ENCODE measurements around the gene ESAM.

Gene ESAM

DNA sequence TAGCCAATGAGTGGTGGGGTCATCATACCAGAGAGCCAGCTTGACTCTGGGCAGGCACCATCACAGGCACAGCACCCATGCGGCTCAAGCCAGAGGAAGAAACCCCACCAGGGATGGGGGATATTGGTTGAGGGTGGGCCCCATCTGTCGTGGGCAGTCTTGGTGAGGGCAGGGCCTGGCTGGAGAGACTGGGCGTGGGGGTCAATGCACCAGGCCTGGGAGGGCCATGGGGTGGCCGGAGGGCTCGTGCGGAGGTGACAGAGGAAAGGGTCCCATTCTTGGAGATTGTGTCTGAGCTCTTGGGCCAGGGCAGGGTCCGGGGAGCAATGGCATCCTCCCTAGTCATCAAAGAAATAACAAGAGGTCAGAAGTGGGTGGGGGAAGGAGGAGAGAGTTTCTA is 8.5 kb downstream of the ESAM start:
- in situ Hi-C loops (cut with HindIII; ENCODE audit: low sequenced_read_pairs), result no loop called here

DNA sequence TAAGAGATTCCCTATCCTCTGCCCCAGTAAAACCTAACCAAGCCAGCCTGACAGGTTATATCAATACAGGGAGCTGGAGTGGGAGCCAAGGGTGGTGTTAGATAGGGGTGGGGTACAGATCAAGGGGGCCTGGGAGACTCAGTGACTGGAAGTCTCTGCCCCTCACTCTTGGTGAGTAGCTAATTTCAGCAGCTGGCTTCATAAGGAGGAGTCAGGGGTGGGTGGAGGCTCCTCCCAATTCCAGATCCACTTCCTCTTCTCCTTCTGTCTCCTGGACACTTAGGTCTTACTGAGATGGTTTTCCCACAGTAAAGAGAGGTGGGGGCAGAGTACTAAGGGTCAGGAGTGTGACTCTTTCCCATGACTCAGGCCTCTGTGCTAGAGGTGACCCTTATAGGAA is 8.9 kb downstream of the ESAM start:
- in situ Hi-C loops (cut with HindIII; ENCODE audit: low sequenced_read_pairs), result no loop called here

- in situ Hi-C loops (cut with HindIII; ENCODE audit: low sequenced_read_pairs), result no loop called here
These were observed 9.5 kb downstream of the ESAM start for GRCh38 chr11:124752471-124753102.

DNA sequence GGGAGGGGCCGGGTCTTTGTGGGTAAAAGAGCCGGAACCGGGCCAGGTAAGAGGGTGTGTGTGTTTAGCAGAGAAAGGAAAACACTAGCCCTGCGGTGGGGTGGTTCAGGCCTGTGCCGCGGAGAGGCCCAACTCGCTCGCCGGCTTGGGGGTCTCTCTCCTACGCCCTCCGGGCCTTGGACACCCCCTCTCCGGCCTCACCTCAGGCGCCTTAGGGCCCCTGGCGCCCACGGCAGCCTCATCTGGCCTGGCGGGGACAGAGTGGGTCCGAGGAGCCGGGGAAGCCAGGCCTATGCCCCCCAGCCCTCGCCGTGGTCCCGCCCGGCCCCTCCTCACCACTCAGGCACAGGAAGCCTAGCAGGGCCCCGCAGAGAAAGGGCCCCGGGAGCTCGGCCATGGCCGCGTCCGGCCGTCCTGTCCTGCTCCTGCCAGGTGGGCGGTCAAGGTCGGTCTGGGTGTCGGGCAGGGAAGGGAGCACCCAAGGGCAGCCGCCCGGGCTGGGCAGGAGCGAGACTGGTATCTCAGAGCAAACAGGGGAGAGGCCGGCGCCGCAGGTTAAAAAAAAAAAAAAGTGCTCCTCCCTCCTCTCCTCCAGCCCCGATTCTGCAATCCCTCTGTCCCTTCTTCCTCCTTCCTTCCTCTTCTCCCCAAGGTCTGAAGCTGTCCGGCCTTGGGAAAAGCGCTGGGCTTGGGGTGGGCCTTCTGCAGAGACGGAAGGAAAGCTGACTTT is 10.2 kb downstream of the ESAM start, which contains the start of gene VSIG2:
VSIG2 (minus strand) TSS at position 515 of the 730 bp plus-strand sequence; CDS start at position 397, 118 bp downstream.
- in situ Hi-C loops (cut with HindIII; ENCODE audit: low sequenced_read_pairs), result no loop called here

DNA sequence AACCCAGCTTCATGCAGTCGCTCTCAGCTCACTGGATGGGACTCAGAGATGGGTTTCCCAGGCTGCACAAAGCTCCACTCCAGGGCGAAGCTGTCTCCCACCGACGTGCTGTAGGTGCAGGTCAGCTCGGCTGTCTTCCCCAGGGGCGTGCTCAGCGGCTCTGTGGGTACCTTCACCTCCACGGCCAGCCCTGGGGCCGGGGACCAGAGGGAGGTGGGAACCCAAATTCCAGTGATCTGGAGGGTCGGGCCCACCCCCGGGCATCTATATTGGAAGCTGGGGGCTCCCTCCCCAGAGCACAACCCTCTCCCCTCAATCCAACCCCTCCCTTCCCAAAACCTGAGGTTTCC is 10.7 kb downstream of the ESAM start:
- in situ Hi-C loops (cut with HindIII; ENCODE audit: low sequenced_read_pairs), result no loop called here

DNA sequence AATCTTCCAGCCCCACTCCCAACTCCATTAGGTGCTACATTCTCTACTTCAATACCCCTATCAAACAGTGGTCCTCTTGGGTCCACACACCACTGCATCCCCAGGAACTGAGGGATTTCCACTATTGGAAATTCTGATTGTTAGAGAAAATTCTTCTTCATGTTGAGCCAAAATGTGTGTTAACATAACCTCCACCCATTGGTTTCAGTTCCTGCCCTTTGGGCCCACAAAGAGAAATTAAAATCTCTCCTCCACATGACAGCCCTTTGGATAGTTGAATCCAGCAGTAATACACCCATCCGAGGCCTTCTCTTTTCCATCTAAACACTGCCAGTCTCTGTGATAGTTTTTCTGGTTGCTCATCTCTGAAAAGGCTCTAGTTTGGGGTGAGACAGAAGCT is 12.2 kb downstream of the ESAM start:
- in situ Hi-C loops (cut with HindIII; ENCODE audit: low sequenced_read_pairs), result no loop called here

- in situ Hi-C loops (cut with HindIII; ENCODE audit: low sequenced_read_pairs), result no loop called here
These were observed 13.4 kb downstream of the ESAM start for GRCh38 chr11:124748481-124749343.

DNA sequence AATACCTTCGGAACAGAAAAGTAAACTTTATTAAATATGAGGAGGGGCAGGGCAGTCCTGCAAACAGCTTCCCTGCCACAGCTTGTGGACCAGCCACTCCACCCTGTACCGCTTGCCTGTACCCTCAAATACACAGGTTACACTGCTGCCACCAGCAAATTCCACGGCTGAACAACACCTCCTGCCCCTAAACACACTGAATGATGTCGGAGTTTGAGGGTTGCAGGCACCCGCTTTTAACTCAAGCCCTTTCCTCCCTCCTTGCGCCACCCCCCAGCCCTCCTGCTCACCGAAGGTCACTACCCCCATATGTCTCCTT is 14.0 kb downstream of the ESAM start:
- in situ Hi-C loops (cut with HindIII; ENCODE audit: low sequenced_read_pairs), result no loop called here

- in situ Hi-C loops (cut with HindIII; ENCODE audit: low sequenced_read_pairs), result no loop called here
These were observed 14.5 kb downstream of the ESAM start for GRCh38 chr11:124747406-124748099.

DNA sequence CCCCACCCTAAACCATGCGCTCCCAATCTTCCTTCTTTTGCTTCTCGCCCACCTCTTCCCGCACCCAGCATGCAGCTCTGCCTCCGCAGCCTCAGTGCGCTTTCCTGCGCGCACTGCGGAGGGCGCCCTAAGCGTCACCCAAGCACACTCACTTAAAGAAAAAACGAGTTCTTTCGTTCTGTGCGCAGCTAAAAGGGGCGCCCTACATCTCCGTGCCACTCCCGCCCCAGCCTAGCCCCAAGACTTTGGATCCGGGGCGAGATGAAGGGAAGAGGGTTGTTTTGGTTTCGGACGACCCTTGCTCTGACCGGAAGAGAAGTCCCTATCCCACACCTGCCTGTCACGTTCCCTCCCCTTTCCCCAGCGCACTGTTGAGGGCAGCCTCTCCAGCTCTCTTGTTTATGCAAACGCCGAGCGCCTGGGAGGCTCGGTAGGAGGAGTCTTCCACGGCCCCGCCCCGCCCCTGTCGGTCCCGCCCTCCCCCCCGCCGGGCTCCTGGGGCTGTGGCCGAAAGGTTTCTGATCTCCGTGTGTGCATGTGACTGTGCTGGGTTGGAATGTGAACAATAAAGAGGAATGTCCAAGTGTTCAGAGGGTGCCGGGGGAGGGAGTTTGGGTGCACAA is 15.4 kb downstream of the ESAM start:
- in situ Hi-C loops (cut with HindIII; ENCODE audit: low sequenced_read_pairs), result no loop called here

DNA sequence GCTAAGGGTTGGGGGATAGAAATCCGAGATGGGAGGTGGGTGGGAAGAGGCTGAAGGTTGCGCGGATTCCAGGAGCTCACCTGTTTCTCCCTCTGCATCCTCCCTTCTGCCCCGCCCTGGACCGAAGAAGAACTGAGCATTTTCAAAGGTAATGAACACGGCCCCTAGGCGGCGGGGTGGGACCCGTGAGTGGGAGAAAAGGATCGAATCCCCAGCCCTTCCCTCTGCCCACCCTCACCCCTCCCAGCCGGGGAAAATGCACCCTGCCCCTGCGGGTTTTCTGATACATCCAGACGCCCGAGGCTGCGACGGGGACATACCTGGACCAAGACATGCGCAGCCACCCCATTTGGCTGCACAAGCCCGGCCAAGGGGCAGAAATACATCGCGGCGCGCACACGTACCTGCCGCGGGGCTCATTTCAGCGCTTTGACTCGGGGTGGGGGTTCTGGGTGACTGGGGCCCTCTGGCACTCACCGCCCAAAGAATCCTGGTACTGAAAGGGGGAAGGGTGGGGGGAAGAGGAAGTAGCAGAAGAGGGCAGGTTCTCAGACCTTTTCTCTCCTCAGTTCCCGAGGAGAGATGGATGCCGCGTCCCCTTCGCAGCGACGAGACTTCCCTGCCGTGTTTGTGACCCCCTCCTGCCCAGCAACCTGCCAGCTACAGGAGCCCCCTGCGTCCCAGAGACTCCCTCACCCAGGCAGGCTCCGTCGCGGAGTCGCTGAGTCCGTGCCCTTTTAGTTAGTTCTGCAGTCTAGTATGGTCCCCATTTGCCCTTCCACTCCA is 16.1 kb downstream of the ESAM start:
- in situ Hi-C loops (cut with HindIII; ENCODE audit: low sequenced_read_pairs), result no loop called here

- in situ Hi-C loops (cut with HindIII; ENCODE audit: low sequenced_read_pairs), result no loop called here
These were observed 16.7 kb downstream of the ESAM start for GRCh38 chr11:124745270-124745834.

DNA sequence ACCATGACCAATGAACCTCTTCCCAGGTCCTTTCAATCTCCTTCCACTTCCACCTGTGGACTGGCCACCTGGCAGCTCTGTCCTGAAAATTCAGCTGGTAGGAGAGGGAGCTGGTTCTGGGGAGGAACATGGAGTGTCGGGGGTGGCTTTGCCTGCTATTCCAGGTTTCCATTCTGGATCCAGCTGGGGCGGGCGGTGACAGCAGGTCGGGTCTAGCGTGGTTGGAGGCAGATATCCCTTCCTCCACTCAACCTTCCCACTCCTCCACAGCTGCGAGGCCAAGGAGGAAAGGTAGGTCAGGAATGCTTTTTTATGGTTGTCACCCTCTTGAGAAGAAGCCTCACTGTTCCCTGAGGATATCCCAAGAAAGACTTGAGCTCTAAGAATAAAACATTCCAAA is 19.0 kb downstream of the ESAM start:
- in situ Hi-C loops (cut with HindIII; ENCODE audit: low sequenced_read_pairs), result loop anchor here (5.0 kb wide), 1 partner anchor 46 kb away; no protein-coding TSS in a partner anchor

DNA sequence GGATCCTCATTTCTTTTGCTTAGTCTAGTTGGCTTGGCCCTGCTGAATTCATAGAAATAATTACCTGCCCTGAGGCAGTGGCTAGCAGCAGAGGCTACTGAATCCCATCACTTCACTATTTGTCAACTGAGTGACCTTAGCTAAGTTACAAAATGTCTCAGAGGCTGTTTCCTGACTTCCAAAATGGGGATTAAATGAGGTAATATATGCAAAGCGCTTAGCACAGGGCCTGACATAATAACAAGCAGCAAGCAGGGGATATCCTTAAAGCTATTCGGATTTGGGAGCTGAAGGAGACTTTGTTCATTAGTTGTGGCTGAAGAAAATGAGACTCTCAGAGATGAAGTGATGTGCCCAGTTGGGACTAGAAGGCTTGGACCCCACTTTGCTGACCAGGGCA is 19.5 kb downstream of the ESAM start:
- in situ Hi-C loops (cut with HindIII; ENCODE audit: low sequenced_read_pairs), result loop anchor here (5.0 kb wide), 1 partner anchor 45 kb away; no protein-coding TSS in a partner anchor

DNA sequence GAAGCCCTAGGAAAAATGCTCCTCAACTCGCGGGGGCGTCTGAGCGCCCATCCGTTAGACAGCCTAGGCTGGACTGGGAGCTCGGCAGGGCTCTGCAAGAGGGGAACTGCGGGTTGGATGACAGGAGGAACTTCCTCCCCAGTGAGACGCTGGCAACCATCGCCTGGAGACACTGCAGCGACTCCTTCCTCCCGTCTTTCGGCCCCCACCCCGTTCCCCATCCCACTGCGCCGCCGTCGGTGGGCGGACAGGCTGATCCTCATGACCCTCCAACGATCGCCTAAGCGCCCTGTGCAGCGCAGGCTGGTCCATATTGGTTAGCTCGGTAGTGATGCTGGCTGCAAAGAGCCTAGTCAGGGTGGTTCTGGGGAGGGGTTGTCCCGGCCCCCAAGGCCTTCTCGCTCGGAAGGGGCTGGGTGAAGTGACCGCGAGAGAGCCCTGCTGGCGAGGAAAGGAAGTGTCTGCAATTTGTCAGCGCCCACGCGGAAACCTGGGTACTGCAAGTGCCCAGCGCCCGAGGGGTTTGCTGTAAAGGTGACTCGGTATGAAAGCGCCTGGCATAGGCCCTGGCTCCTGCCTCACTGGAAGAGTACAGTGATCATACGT is 21.7 kb downstream of the ESAM start:
- in situ Hi-C loops (cut with HindIII; ENCODE audit: low sequenced_read_pairs), result loop anchor here (5.0 kb wide), 1 partner anchor 43 kb away; no protein-coding TSS in a partner anchor

- in situ Hi-C loops (cut with HindIII; ENCODE audit: low sequenced_read_pairs), result loop anchor here (5.0 kb wide), 1 partner anchor 42 kb away; no protein-coding TSS in a partner anchor
These were observed 22.4 kb downstream of the ESAM start, which contains the start of gene NRGN for GRCh38 chr11:124739479-124740276. TSS of gene NRGN (plus strand) at chr11:124739942. CDS start at chr11:124740085, 143 bp downstream.

DNA sequence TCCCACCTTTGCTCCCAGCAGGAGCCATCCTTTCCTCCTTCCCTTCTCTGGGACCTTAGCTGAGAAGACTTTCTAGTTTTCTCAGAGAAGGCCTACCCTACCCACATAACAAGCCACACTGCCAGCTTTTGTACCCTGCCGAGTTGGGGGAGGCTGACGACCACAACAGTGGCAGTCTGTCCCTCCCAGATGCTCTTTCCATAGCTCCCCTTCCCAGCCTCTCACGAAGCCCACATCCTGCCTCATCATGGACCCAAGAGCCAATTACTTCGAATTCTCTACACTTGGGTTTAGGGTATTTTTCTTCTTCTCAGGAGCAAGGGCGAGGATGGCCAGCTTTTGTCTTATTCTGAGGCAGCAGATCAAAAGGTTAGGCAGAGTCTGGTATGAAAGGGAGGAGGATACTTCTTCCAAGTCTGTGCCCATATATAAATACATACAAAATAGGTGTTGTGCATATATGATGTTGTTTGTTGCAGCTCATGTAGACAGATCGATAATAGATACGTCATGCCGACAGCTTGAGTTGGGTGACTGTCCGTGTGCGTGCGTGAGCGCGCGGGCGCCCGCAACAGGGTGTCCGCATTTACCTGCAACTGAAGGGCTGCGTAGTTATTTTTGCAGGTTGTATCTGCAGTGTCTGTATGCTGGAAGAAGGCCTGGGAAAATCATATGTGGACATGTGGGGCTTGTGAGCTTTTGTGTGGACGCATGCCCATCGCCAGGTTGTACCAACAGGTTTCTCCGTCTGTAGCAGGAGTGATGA is 23.2 kb downstream of the ESAM start:
- in situ Hi-C loops (cut with HindIII; ENCODE audit: low sequenced_read_pairs), result no loop called here

Data from endothelial cell of hepatic sinusoid (primary cell).